GM23338 (cell line): ENCODE results near the gene CDKL1. TPM values are rescaled to one million over a fixed set of nuclear protein-coding genes. Genes with fewer than 3 reads are reported as not detected.

Experiments used
- ATAC-seq: fragments of 200-7000 bp; cut with Tn5 transposase; 3 replicates; pipeline ENCODE4 v1.9.1; 2020
- DNase-seq: peaks from one replicate; pipeline ENCODE4 v3.0.0-alpha.2; 2015; ENCODE audit warnings: low spot score
- H2AFZ ChIP-seq: fragments of 200-600 bp; sonication (generic); 2 replicates; pipeline ENCODE4 v1.8.0; 2016; ENCODE audit warnings: antibody characterized with exemption, mild to moderate bottlenecking, moderate library complexity
- H3F3A ChIP-seq: fragments of 200-600 bp; sonication (generic); replicated peaks from 2 replicates; pipeline ENCODE4 v1.8.0; 2017; ENCODE audit warnings: antibody characterized with exemption, mixed run types, low read depth
- H3K27ac ChIP-seq: fragments of 200-600 bp; sonication (generic); 2 replicates; pipeline ENCODE4 v1.6.1; 2016; ENCODE audit warnings: low read depth
- H3K27me3 ChIP-seq: fragments of 200-600 bp; sonication (generic); 2 replicates; pipeline ENCODE4 v1.8.0; 2016; ENCODE audit warnings: mild to moderate bottlenecking, mixed run types, moderate library complexity; ENCODE audit not compliant: insufficient read depth
- H3K36me3 ChIP-seq: fragments of 200-600 bp; sonication (generic); 2 replicates; pipeline ENCODE4 v1.8.0; 2016; ENCODE audit warnings: mild to moderate bottlenecking; ENCODE audit not compliant: insufficient read depth
- H3K4me1 ChIP-seq: fragments of 200-600 bp; sonication (generic); 2 replicates; pipeline ENCODE4 v1.8.0; 2016; ENCODE audit warnings: mild to moderate bottlenecking, moderate library complexity; ENCODE audit not compliant: insufficient read depth
- H3K4me2 ChIP-seq: fragments of 200-600 bp; sonication (generic); 2 replicates; pipeline ENCODE4 v1.7.1; 2017; ENCODE audit warnings: mixed run types
- H3K4me3 ChIP-seq: fragments of 200-600 bp; sonication (generic); 2 replicates; pipeline ENCODE4 v1.6.1; 2016; ENCODE audit warnings: mixed run types
- H3K79me2 ChIP-seq: fragments of 200-600 bp; sonication (generic); replicated peaks from 2 replicates; pipeline ENCODE4 v1.8.0; 2017; ENCODE audit warnings: mild to moderate bottlenecking; ENCODE audit not compliant: insufficient read depth
- H3K9me2 ChIP-seq: fragments of 200-600 bp; sonication (generic); 2 replicates; pipeline ENCODE4 v1.8.0; 2017; ENCODE audit not compliant: insufficient read depth
- H4K20me1 ChIP-seq: fragments of 200-600 bp; sonication (generic); replicated peaks from 2 replicates; pipeline ENCODE4 v1.8.0; 2017; ENCODE audit warnings: mild to moderate bottlenecking; ENCODE audit not compliant: insufficient read depth
- H3K27ac Mint-ChIP-seq: 2 replicates; pipeline ENCODE4 v1.8.0; 2020; ENCODE audit warnings: inconsistent platforms, mild to moderate bottlenecking, moderate library complexity, mixed read lengths
- H3K27me3 Mint-ChIP-seq: 3 replicates; pipeline ENCODE4 v1.8.0; 2022; ENCODE audit warnings: low read depth, mild to moderate bottlenecking, moderate library complexity, mixed read lengths, inconsistent platforms; ENCODE audit not compliant: insufficient read depth, poor library complexity
- H3K36me3 Mint-ChIP-seq: 3 replicates; pipeline ENCODE4 v1.8.0; 2021; ENCODE audit warnings: low read depth, mild to moderate bottlenecking, inconsistent platforms, moderate library complexity, mixed read lengths
- H3K4me1 Mint-ChIP-seq: 3 replicates; pipeline ENCODE4 v1.8.0; 2020; ENCODE audit warnings: mild to moderate bottlenecking, inconsistent platforms, mixed read lengths
- H3K4me3 Mint-ChIP-seq: 3 replicates; pipeline ENCODE4 v1.8.0; 2021; ENCODE audit warnings: moderate library complexity, mild to moderate bottlenecking, inconsistent platforms, mixed read lengths
- H3K9me3 Mint-ChIP-seq: 3 replicates; pipeline ENCODE4 v1.8.0; 2020; ENCODE audit warnings: moderate library complexity, mild to moderate bottlenecking, inconsistent platforms, mixed read lengths
- CREB1 ChIP-seq: fragments of 250-450 bp; sonication (Bioruptor Pico); IDR thresholded peaks from 2 replicates; pipeline ENCODE4 v1.5.0; 2020; ENCODE audit warnings: low read depth, mild to moderate bottlenecking, moderate library complexity
- CTCF ChIP-seq, 2 experiments: fragments of 200-600 bp in 1 of 2; sonication (generic) in 1 of 2; conservative IDR thresholded peaks; 2 replicates each; pipeline versions ENCODE4 v1.5.1 to v1.6.1; 2016 to 2017; ENCODE audit warnings: antibody characterized with exemption in 2 of 2, low read depth in 2 of 2, mild to moderate bottlenecking in 2 of 2, moderate library complexity in 1 of 2
- ETS1 ChIP-seq: IDR thresholded peaks from 2 replicates; pipeline ENCODE4 v1.6.1; 2016; ENCODE audit warnings: antibody characterized with exemption
- EZH2 ChIP-seq: fragments of 200-600 bp; sonication (generic); IDR thresholded peaks from one replicate; pipeline ENCODE4 v1.8.0; 2017; ENCODE audit warnings: antibody characterized with exemption, mild to moderate bottlenecking, low read depth; ENCODE audit not compliant: unreplicated experiment
- EZH2phosphoT487 ChIP-seq: fragments of 200-600 bp; sonication (generic); IDR thresholded peaks from one replicate; pipeline ENCODE4 v1.8.1; 2018; ENCODE audit warnings: antibody characterized with exemption; ENCODE audit not compliant: unreplicated experiment
- JUNB ChIP-seq: IDR thresholded peaks from one replicate; pipeline ENCODE4 v1.6.1; 2016; ENCODE audit warnings: antibody characterized with exemption; ENCODE audit not compliant: unreplicated experiment
- NANOG ChIP-seq: IDR thresholded peaks from 2 replicates; pipeline ENCODE4 v1.6.1; 2016; ENCODE audit warnings: antibody characterized with exemption, borderline replicate concordance
- REST ChIP-seq: IDR thresholded peaks from one replicate; pipeline ENCODE4 v1.6.1; 2018; ENCODE audit warnings: antibody characterized with exemption; ENCODE audit not compliant: unreplicated experiment
- STAT1 ChIP-seq: IDR thresholded peaks from one replicate; pipeline ENCODE4 v1.6.1; 2016; ENCODE audit warnings: antibody characterized with exemption; ENCODE audit not compliant: unreplicated experiment
- ZNF114 ChIP-seq: fragments of 250-450 bp; sonication (Bioruptor Pico); IDR thresholded peaks from 2 replicates; pipeline ENCODE4 v1.5.0; 2020; ENCODE audit warnings: mild to moderate bottlenecking, moderate library complexity
- ZNF331 ChIP-seq: fragments of 250-450 bp; sonication (Bioruptor Pico); IDR thresholded peaks from 2 replicates; pipeline ENCODE4 v1.5.0; 2020; ENCODE audit warnings: low read depth, mild to moderate bottlenecking, moderate library complexity
- polyA plus RNA-seq: library from polyadenylated mRNA; unstranded; fragments of >200 nt; fragmentation: Nextera tagmentation; extraction: Ambion mirVana; gene quantifications from 2 replicates; pipeline ENCODE4 v1.2.1, GENCODE V29; 2016
- total RNA-seq: library from RNA; depleted of rRNA; stranded (reverse); fragments of >200 nt; shearing (Covaris generic); gene quantifications from 2 replicates; pipeline ENCODE4 v1.2.3, GENCODE V29; 2014

CDKL1 gene
- total and polyA plus RNA-seq, 2 experiments from 2014 or later, result 0.52 TPM

- Histone ChIP-seq H2AFZ (no peak overlapping the region), H3K27ac (peak overlapping the region; percentile 72), H3K79me2 (peaks cover 67% of the 10 kb centered on the region), H3K36me3 (0 out of 2 replicates have a peak, but pooled peaks cover 3% of the 10 kb centered on the region), H4K20me1 (no peaks in the 10 kb centered on the region), H3F3A (no peaks in the 10 kb centered on the region), H3K27me3 (no peaks in the 10 kb centered on the region), H3K4me1 (0 out of 2 replicates have a peak, but pooled peaks cover 4% of the 10 kb centered on the region), H3K4me2 (0 out of 2 replicates have a peak overlapping the region, but pooled peaks have one; percentile 17), H3K4me3 (no peak overlapping the region), H3K9me2 (no peaks in the 10 kb centered on the region)
- Mint-ChIP-seq H3K36me3 (peaks cover 44% of the 10 kb centered on the region), H3K9me3 (peaks cover 10% of the 10 kb centered on the region; the same call in 2 of the 3 replicates), H3K27me3 (peaks cover 3% of the 10 kb centered on the region), H3K4me3 (no peak overlapping the region), H3K4me1 (peaks cover 8% of the 10 kb centered on the region; the same call in 2 of the 3 replicates), H3K27ac (peak overlapping the region; percentile 78; the same call in 1 of the 2 replicates)
- no peak for TF ChIP-seq JUNB
- no peak for TF ChIP-seq CREB1 (CRISPR knock-in tag)
- TF ChIP-seq NANOG, result peak; percentile 78
- peak; percentile 39 for DNase-seq
- ATAC-seq, result peak; percentile 36; the same call in 1 of the 3 replicates
Observed at GRCh38 chr14:50299585-50299984, 97.1 kb downstream of the CDKL1 start.

GRCh38 chr14:50290306-50290705 is 106.4 kb downstream of the CDKL1 start:
- Histone ChIP-seq H3K4me2 (no peak overlapping the region), H3K36me3 (no peaks in the 10 kb centered on the region), H4K20me1 (no peaks in the 10 kb centered on the region), H3K27me3 (no peaks in the 10 kb centered on the region), H3K9me2 (no peaks in the 10 kb centered on the region), H3K4me3 (no peak overlapping the region), H3K79me2 (no peaks in the 10 kb centered on the region), H3K4me1 (no peaks in the 10 kb centered on the region), H3F3A (no peaks in the 10 kb centered on the region), H2AFZ (no peak overlapping the region), H3K27ac (no peak overlapping the region)
- Mint-ChIP-seq H3K36me3 (peaks cover 14% of the 10 kb centered on the region), H3K27ac (no peak overlapping the region), H3K4me1 (no peaks in the 10 kb centered on the region), H3K9me3 (no peaks in the 10 kb centered on the region), H3K4me3 (no peak overlapping the region), H3K27me3 (peaks cover 2% of the 10 kb centered on the region)
- no peak for ATAC-seq
- DNase-seq, result no peak
- TF ChIP-seq REST (no peak), JUNB (no peak), ZNF331 (no peak), EZH2 (no peak), STAT1 (no peak), CTCF (conservative IDR thresholded peaks at IDR 0.05; ENCODE audit: low read depth in 2 of 2) (no peak), ZNF114 (no peak), EZH2phosphoT487 (no peak), ETS1 (no peak), CREB1 (CRISPR knock-in tag) (no peak)
